MM.1S (cell line): ENCODE data around the gene CCDC88C.

Experiments used
- DNase-seq: peaks from one replicate; pipeline ENCODE4 v3.0.0-alpha.2; 2015
- H2AFZ ChIP-seq: fragments of 300-600 bp; sonication (generic); 2 replicates; pipeline ENCODE4 v1.6.0; 2016; ENCODE audit warnings: antibody characterized with exemption, low read length
- H3F3A ChIP-seq: fragments of 300-600 bp; sonication (generic); 2 replicates; pipeline ENCODE4 v1.6.1; 2016; ENCODE audit warnings: mild to moderate bottlenecking, antibody characterized with exemption, low read length, moderate library complexity, mixed read lengths; ENCODE audit not compliant: insufficient read depth
- H3K27ac ChIP-seq: fragments of 300-600 bp; sonication (generic); 2 replicates; pipeline ENCODE4 v1.5.1; 2016; ENCODE audit warnings: mild to moderate bottlenecking, low read length
- H3K27me3 ChIP-seq: fragments of 300-600 bp; sonication (generic); replicated peaks from 2 replicates; pipeline ENCODE4 v1.6.0; 2016; ENCODE audit warnings: low read length; ENCODE audit not compliant: insufficient read depth
- H3K36me3 ChIP-seq: fragments of 300-600 bp; sonication (generic); replicated peaks from 2 replicates; pipeline ENCODE4 v1.6.1; 2016; ENCODE audit warnings: mild to moderate bottlenecking, low read length, mixed read lengths; ENCODE audit not compliant: insufficient read depth
- H3K4me1 ChIP-seq: fragments of 300-600 bp; sonication (generic); 2 replicates; pipeline ENCODE4 v1.6.1; 2016; ENCODE audit warnings: low read length, mixed read lengths
- H3K4me2 ChIP-seq: fragments of 300-600 bp; sonication (generic); 2 replicates; pipeline ENCODE4 v1.6.0; 2016; ENCODE audit warnings: low read depth, low read length
- H3K4me3 ChIP-seq: fragments of 300-600 bp; sonication (generic); 2 replicates; pipeline ENCODE4 v1.5.1; 2016; ENCODE audit warnings: low read length, mixed read lengths
- H3K79me2 ChIP-seq: fragments of 300-600 bp; sonication (generic); 2 replicates; pipeline ENCODE4 v1.6.1; 2016; ENCODE audit warnings: mixed run types, low read length, mixed read lengths
- H3K9ac ChIP-seq: fragments of 300-600 bp; sonication (generic); 2 replicates; pipeline ENCODE4 v1.6.1; 2016; ENCODE audit warnings: low read length, mixed read lengths
- H3K9me2 ChIP-seq: fragments of 300-600 bp; sonication (generic); replicated peaks from 2 replicates; pipeline ENCODE4 v1.6.1; 2016; ENCODE audit warnings: mild to moderate bottlenecking, low read length, mixed read lengths; ENCODE audit not compliant: insufficient read depth
- H3K9me3 ChIP-seq: fragments of 300-600 bp; sonication (generic); replicated peaks from 2 replicates; pipeline ENCODE4 v1.6.1; 2016; ENCODE audit warnings: mild to moderate bottlenecking, low read length, mixed read lengths; ENCODE audit not compliant: insufficient read depth
- H4K20me1 ChIP-seq: fragments of 300-600 bp; sonication (generic); 2 replicates; pipeline ENCODE4 v1.6.1; 2016; ENCODE audit warnings: mild to moderate bottlenecking, low read length, moderate library complexity, mixed read lengths; ENCODE audit not compliant: insufficient read depth
- CTCF ChIP-seq: fragments of 300-600 bp; sonication (generic); IDR thresholded peaks from 2 replicates; pipeline ENCODE4 v1.5.1; 2016; ENCODE audit warnings: antibody characterized with exemption, low read length, mixed read lengths
- EZH2 ChIP-seq: fragments of 300-600 bp; sonication (generic); optimal IDR thresholded peaks from 2 replicates; pipeline ENCODE3; 2017; ENCODE audit warnings: low read depth, mild to moderate bottlenecking, antibody characterized with exemption, low read length, mixed read lengths
- EZH2phosphoT487 ChIP-seq: fragments of 300-600 bp; sonication (generic); IDR thresholded peaks from 2 replicates; pipeline ENCODE4 v1.6.1; 2018; ENCODE audit warnings: antibody characterized with exemption, low read length

CCDC88C gene

GRCh38 chr14:91377700-91378652 is 39.6 kb downstream of the CCDC88C start:
- peak; percentile 51 for DNase-seq
- peaks cover 93% of the 10 kb centered on the region for H3K4me1 ChIP-seq
- H3K9me2 ChIP-seq: no peaks in the 10 kb centered on the region
- H3K79me2 ChIP-seq: peaks cover 94% of the 10 kb centered on the region
- H3K4me2 ChIP-seq: peak overlapping the region; percentile 92
- H3K9me3 ChIP-seq: no peaks in the 10 kb centered on the region
- H2AFZ ChIP-seq: no peak overlapping the region
- TF ChIP-seq CTCF (0 out of 2 replicates have a peak, but pooled peaks have one; percentile 7), EZH2phosphoT487 (no peak)
- no peaks in the 10 kb centered on the region for H3K27me3 ChIP-seq
- H3K4me3 ChIP-seq: peak overlapping the region; percentile 41; the same call in 1 of the 2 replicates
- peak overlapping the region; percentile 98 for H3K9ac ChIP-seq
- H3F3A ChIP-seq: peaks cover 78% of the 10 kb centered on the region
- H3K36me3 ChIP-seq: no peaks in the 10 kb centered on the region
- peak overlapping the region; percentile 100 for H3K27ac ChIP-seq
- no peaks in the 10 kb centered on the region for H4K20me1 ChIP-seq

GRCh38 chr14:91376547-91377477 is 40.8 kb downstream of the CCDC88C start:
- peaks cover 92% of the 10 kb centered on the region for H3K4me1 ChIP-seq

More at GRCh38 chr14:91376547-91377477, 40.8 kb downstream of the CCDC88C start:
- H3K9ac ChIP-seq: peak overlapping the region; percentile 98
- no peak for TF ChIP-seq EZH2phosphoT487
- TF ChIP-seq EZH2: no peak
- TF ChIP-seq CTCF: no peak
- no peaks in the 10 kb centered on the region for H3K9me3 ChIP-seq
- H3F3A ChIP-seq: peaks cover 86% of the 10 kb centered on the region
- H3K4me2 ChIP-seq: peak overlapping the region; percentile 92
- H3K27ac ChIP-seq: peak overlapping the region; percentile 100
- no peaks in the 10 kb centered on the region for H3K9me2 ChIP-seq
- H2AFZ ChIP-seq: no peak overlapping the region
- H3K36me3 ChIP-seq: no peaks in the 10 kb centered on the region
- H3K79me2 ChIP-seq: peaks cover 92% of the 10 kb centered on the region
- H3K27me3 ChIP-seq: no peaks in the 10 kb centered on the region
- H3K4me3 ChIP-seq: peak overlapping the region; percentile 52
- no peaks in the 10 kb centered on the region for H4K20me1 ChIP-seq
- DNase-seq: peak; percentile 54
